AG09319 (cell line): Measurements from ENCODE around the gene TLL2.
A peak's percentile ranks its signal among the peaks of the same experiment; 100 is the strongest.

Experiments
- DNase-seq: peaks from one replicate; pipeline ENCODE4 v3.0.0-alpha.2; 2010; ENCODE audit warnings: low read depth; ENCODE audit errors: extremely low read depth
- CTCF ChIP-seq: IDR thresholded peaks from 2 replicates; pipeline ENCODE4 v1.5.1; 2011; ENCODE audit warnings: low read depth, mild to moderate bottlenecking, inconsistent platforms, low read length, moderate library complexity

Gene TLL2

GRCh38 chr10:96334616-96335526, 178.9 kb downstream of the TLL2 start:
- DNase-seq = no peak
- peak; percentile 82 for TF ChIP-seq CTCF

- no peak for DNase-seq
- TF ChIP-seq CTCF = no peak
Measured at GRCh38 chr10:96333101-96333500, 180.6 kb downstream of the TLL2 start.

GRCh38 chr10:96327462-96327861, 186.3 kb downstream of the TLL2 start:
- DNase-seq = no peak
- no peak for TF ChIP-seq CTCF

GRCh38 chr10:96325719-96326373, 187.9 kb downstream of the TLL2 start:
- no peak for TF ChIP-seq CTCF
- DNase-seq = no peak

- no peak for TF ChIP-seq CTCF
- DNase-seq = no peak
Measured at GRCh38 chr10:96324447-96324846, 189.3 kb downstream of the TLL2 start.

GRCh38 chr10:96322275-96322674, 191.5 kb downstream of the TLL2 start:
- no peak for TF ChIP-seq CTCF
- DNase-seq = no peak

- TF ChIP-seq CTCF = no peak
- no peak for DNase-seq
Measured at GRCh38 chr10:96321822-96322221, 191.9 kb downstream of the TLL2 start.
